GM12878 (cell line): Measurements from ENCODE around the gene PIP5KL1. TPM values are rescaled to one million over a fixed set of nuclear protein-coding genes. Genes with fewer than 3 reads are reported as not detected.

Source experiments
- ATAC-seq: fragments of 200-7000 bp; cut with Tn5 transposase; 3 replicates; pipeline ENCODE4 v1.9.1; 2020; ENCODE audit warnings: mild to moderate bottlenecking, moderate library complexity
- BruUV-seq: library from RNA; stranded (reverse); fragments of 400-500 nt; replicated peaks from 2 replicates; lab custom pipeline; 2021; lab: Mats Ljungman, UMichigan
- CTCF ChIA-PET: fragments of 300-600 bp; sonication (Branson Sonifier 250); formaldehyde crosslinking; extraction: SDS; loops from one replicate; lab custom pipeline; 2021; ENCODE audit warnings: inconsistent platforms; lab: Yijun Ruan, JAX
- POLR2A ChIA-PET: fragments of 350-600 bp; formaldehyde crosslinking; extraction: SDS; loops from one replicate; lab custom pipeline; 2021; ENCODE audit warnings: inconsistent platforms; lab: Charles Lee
- RAD21 ChIA-PET: fragments of 300-600 bp; sonication (Branson Sonifier 250); formaldehyde crosslinking; loops from one replicate; lab custom pipeline; 2023; ENCODE audit warnings: antibody characterized with exemption; ENCODE audit not compliant: unreplicated experiment; lab: Charles Lee
- SMC1A ChIA-PET: fragments of 300-600 bp; sonication (Branson Sonifier 250); formaldehyde crosslinking; loops from one replicate; lab custom pipeline; 2023; ENCODE audit not compliant: unreplicated experiment, uncharacterized antibody; lab: Charles Lee
- DNase-seq: peaks from one replicate; pipeline ENCODE4 v3.0.0-alpha.2; 2011; ENCODE audit warnings: low read depth, low spot score
- FAIRE-seq: peaks from 3 replicates; lab custom pipeline; 2011; peaks lifted over from hg19 to GRCh38; lab: Jason Lieb, UNC
- H2AFZ ChIP-seq: 2 replicates; pipeline ENCODE4 v1.6.0; 2011; ENCODE audit warnings: low read depth, low read length, control low read depth; ENCODE audit not compliant: control insufficient read depth
- H3K27ac ChIP-seq: 2 replicates; pipeline ENCODE4 v1.5.1; 2011; ENCODE audit warnings: control low read depth; ENCODE audit not compliant: control insufficient read depth, insufficient read depth
- H3K27me3 ChIP-seq, 2 experiments: replicated peaks in 1 of 2; 2 replicates each; pipeline versions ENCODE4 v1.6.0 to v1.6.1; 2011; ENCODE audit warnings: low read length in 1 of 2; ENCODE audit not compliant: control insufficient read depth in 2 of 2, insufficient read depth in 2 of 2
- H3K36me3 ChIP-seq, 2 experiments: 2 replicates each; pipeline ENCODE4 v1.5.1; 2011; ENCODE audit warnings: low read length in 1 of 2; ENCODE audit not compliant: control insufficient read depth in 2 of 2, insufficient read depth in 2 of 2
- H3K4me1 ChIP-seq: 2 replicates; pipeline ENCODE4 v1.6.1; 2011; ENCODE audit warnings: mild to moderate bottlenecking, low read length, moderate library complexity, mixed read lengths; ENCODE audit not compliant: control insufficient read depth, insufficient read depth
- H3K4me2 ChIP-seq: 2 replicates; pipeline ENCODE4 v1.6.0; 2011; ENCODE audit warnings: control low read depth; ENCODE audit not compliant: control insufficient read depth, insufficient read depth
- H3K4me3 ChIP-seq: fragments of 200-600 bp; sonication (generic); 2 replicates; pipeline ENCODE4 v1.5.1; 2016
- H3K79me2 ChIP-seq: 2 replicates; pipeline ENCODE4 v1.6.0; 2011; ENCODE audit warnings: low read length; ENCODE audit not compliant: control insufficient read depth, insufficient read depth
- H3K9ac ChIP-seq: 2 replicates; pipeline ENCODE4 v1.8.0; 2011; ENCODE audit warnings: low read length, control low read depth, mixed read lengths; ENCODE audit not compliant: control insufficient read depth, insufficient read depth
- H3K9me3 ChIP-seq: replicated peaks from 3 replicates; pipeline ENCODE4 v1.5.1; 2011; ENCODE audit warnings: mild to moderate bottlenecking, low read length; ENCODE audit not compliant: control insufficient read depth, insufficient read depth
- H4K20me1 ChIP-seq: 2 replicates; pipeline ENCODE4 v1.6.0; 2011; ENCODE audit not compliant: control insufficient read depth, insufficient read depth
- DPF2 ChIP-seq: fragments of 450-650 bp; IDR thresholded peaks from 2 replicates; pipeline ENCODE4 v1.6.1; 2017; ENCODE audit warnings: mild to moderate bottlenecking
- FOS ChIP-seq: IDR thresholded peaks from 3 replicates; pipeline ENCODE4 v1.6.1; 2011; ENCODE audit warnings: borderline replicate concordance; ENCODE audit not compliant: insufficient read length; ENCODE audit errors: extremely low read depth
- GATAD2B ChIP-seq: fragments of 450-650 bp; conservative IDR thresholded peaks from 2 replicates; pipeline ENCODE4 v1.6.1; 2017; ENCODE audit warnings: low read depth, mild to moderate bottlenecking, moderate library complexity
- IRF3 ChIP-seq: fragments of 450-650 bp; IDR thresholded peaks from 2 replicates; pipeline ENCODE4 v1.6.1; 2014; ENCODE audit warnings: mild to moderate bottlenecking
- MTA2 ChIP-seq: fragments of 450-650 bp; IDR thresholded peaks from 2 replicates; pipeline ENCODE4 v1.6.1; 2016; ENCODE audit warnings: low read depth, mild to moderate bottlenecking, moderate library complexity
- NFYB ChIP-seq: IDR thresholded peaks from 2 replicates; pipeline ENCODE4 v1.6.1; 2011; ENCODE audit warnings: low read depth, mild to moderate bottlenecking, low read length, improper control_type of control experiment, moderate library complexity; ENCODE audit not compliant: insufficient read depth
- PKNOX1 ChIP-seq: fragments of 450-650 bp; IDR thresholded peaks from 2 replicates; pipeline ENCODE4 v1.6.1; 2016; ENCODE audit warnings: mild to moderate bottlenecking
- RAD21 ChIP-seq: IDR thresholded peaks from 2 replicates; pipeline ENCODE4 v1.6.1; 2011; ENCODE audit warnings: mild to moderate bottlenecking, low read depth, low read length, moderate library complexity; ENCODE audit not compliant: insufficient read depth
- SREBF1 ChIP-seq: IDR thresholded peaks from 2 replicates; pipeline ENCODE4 v1.6.1; 2012; ENCODE audit warnings: mild to moderate bottlenecking, low read length
- TARDBP ChIP-seq: IDR thresholded peaks from 2 replicates; pipeline ENCODE4 v1.6.1; 2016; ENCODE audit warnings: borderline replicate concordance
- ZNF274 ChIP-seq: IDR thresholded peaks from one replicate; pipeline ENCODE4 v1.8.0; 2011; ENCODE audit not compliant: insufficient read length, insufficient read depth
- WGBS: methylation state at CpG from one replicate; pipeline ENCODE4 v1.1.6; 2016; ENCODE audit warnings: low lambda C conversion rate; ENCODE audit not compliant: insufficient replicate concordance, insufficient coverage; ENCODE audit errors: missing lambda C conversion rate; 5-methylcytosine and 5-hydroxymethylcytosine counted together
- in situ Hi-C: fragments of 300-500 bp; cut with MboI; formaldehyde crosslinking; loops from 9 replicates; pipeline ENCODE4 v1.14.3; 2018; ENCODE audit warnings: mixed read lengths
- intact Hi-C: fragments of 100-400 bp; cut with micrococcal nuclease; formaldehyde crosslinking; loops from one replicate; pipeline ENCODE4 v1.14.2; 2022; ENCODE audit not compliant: unreplicated experiment
- polyA plus RNA-seq, 11 experiments: library from polyadenylated mRNA; depleted of rRNA in 4 of 11; unstranded in 6 of 11; stranded (reverse) in 5 of 11; fragments of >200 nt; fragmentation: Nextera tagmentation in 4 of 11; fragmentation: Illumina TruSeq in 1 of 11; extraction: Ambion mirVana in 4 of 11; extraction: Trizol in 1 of 11; gene quantifications; 1 replicate in 1 of 11; 2 replicates in 10 of 11; pipeline versions ENCODE4 v1.2.1 to v1.2.3, GENCODE V29; 2011 to 2016; ENCODE audit warnings: inconsistent platforms in 2 of 11, missing spikeins in 2 of 11, low read depth in 1 of 11
- total RNA-seq, 4 experiments: library from RNA; depleted of rRNA in 3 of 4; stranded (reverse); fragments of >200 nt in 3 of 4; fragmentation: Illumina TruSeq in 1 of 4; extraction: Trizol in 1 of 4; gene quantifications; 2 replicates each; pipeline versions ENCODE4 v1.2.1 to v1.2.3, GENCODE V29; 2013 to 2021
- TF ChIP-seq, protein P1 (sequence below): fragments of 450-650 bp; IDR thresholded peaks from 2 replicates; pipeline ENCODE4 v1.6.1; 2017; ENCODE audit warnings: mild to moderate bottlenecking, moderate library complexity
- TF ChIP-seq, protein P2 (sequence below): fragments of 450-650 bp; formaldehyde crosslinking; IDR thresholded peaks from 2 replicates; pipeline ENCODE4 v1.5.0; 2022; ENCODE audit warnings: mild to moderate bottlenecking, missing genetic modification characterization

PIP5KL1 gene
- total and polyA plus RNA-seq, 10 of the 15 experiments (the other 5 are each of a cell fraction or from before 2014, with no cell fraction given) = 0.04 to 0.67 (median 0.43) TPM; not detected in 2

- TF ChIP-seq GATAD2B (no peak), TARDBP (no peak), RAD21 (peak; percentile 31)
- TF ChIP-seq, protein P1, sequence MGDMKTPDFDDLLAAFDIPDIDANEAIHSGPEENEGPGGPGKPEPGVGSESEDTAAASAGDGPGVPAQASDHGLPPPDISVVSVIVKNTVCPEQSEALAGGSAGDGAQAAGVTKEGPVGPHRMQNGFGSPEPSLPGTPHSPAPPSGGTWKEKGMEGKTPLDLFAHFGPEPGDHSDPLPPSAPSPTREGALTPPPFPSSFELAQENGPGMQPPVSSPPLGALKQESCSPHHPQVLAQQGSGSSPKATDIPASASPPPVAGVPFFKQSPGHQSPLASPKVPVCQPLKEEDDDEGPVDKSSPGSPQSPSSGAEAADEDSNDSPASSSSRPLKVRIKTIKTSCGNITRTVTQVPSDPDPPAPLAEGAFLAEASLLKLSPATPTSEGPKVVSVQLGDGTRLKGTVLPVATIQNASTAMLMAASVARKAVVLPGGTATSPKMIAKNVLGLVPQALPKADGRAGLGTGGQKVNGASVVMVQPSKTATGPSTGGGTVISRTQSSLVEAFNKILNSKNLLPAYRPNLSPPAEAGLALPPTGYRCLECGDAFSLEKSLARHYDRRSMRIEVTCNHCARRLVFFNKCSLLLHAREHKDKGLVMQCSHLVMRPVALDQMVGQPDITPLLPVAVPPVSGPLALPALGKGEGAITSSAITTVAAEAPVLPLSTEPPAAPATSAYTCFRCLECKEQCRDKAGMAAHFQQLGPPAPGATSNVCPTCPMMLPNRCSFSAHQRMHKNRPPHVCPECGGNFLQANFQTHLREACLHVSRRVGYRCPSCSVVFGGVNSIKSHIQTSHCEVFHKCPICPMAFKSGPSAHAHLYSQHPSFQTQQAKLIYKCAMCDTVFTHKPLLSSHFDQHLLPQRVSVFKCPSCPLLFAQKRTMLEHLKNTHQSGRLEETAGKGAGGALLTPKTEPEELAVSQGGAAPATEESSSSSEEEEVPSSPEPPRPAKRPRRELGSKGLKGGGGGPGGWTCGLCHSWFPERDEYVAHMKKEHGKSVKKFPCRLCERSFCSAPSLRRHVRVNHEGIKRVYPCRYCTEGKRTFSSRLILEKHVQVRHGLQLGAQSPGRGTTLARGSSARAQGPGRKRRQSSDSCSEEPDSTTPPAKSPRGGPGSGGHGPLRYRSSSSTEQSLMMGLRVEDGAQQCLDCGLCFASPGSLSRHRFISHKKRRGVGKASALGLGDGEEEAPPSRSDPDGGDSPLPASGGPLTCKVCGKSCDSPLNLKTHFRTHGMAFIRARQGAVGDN = no peak
- TF ChIP-seq, all 136 proteins: peak for 2
Measured at GRCh38 chr9:127887792-127888191, 42.8 kb downstream of the PIP5KL1 start (continued).

DNA sequence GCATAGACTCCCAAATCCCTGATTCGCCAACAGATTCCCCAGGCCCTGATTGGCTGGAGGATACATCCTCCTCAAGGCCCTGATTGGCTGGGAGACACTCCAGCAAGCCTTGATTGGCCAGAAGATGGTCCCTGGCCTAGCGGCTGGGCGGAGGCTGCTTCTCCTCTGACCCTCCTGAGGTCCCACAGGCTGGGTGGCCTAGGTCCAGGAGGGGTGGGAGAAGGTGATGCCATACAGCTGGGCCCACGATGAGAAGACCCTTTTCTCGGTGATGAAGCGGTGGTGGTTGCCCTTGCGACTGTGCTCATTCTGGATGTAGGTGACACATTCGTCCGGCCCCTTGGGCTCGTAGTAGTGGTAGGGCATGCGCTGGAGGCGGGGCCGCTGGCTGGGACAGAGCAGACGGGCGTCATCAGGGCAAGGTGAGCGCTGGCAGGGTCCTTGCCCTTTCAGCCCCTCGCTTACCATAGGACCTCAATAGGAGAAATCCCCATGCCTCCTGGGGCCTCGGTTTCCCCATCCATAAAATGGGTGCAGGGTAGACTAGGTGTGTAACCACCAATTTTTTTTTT is 44.1 kb downstream of the PIP5KL1 start:
- Histone ChIP-seq H2AFZ (no peak overlapping the region), H3K9me3 (no peaks in the 10 kb centered on the region), H3K9ac (no peak overlapping the region), H4K20me1 (no peaks in the 10 kb centered on the region), H3K79me2 (no peaks in the 10 kb centered on the region), H3K27ac (no peak overlapping the region), H3K4me3 (no peak overlapping the region), H3K4me1 (no peaks in the 10 kb centered on the region; the same call in 1 of the 2 replicates), H3K36me3 (peaks cover 4 to 9% of the 10 kb centered on the region in 2 experiments; a peak in 3 of 4 replicates), H3K4me2 (no peak overlapping the region), H3K27me3 (no peaks in the 10 kb centered on the region)
- in situ Hi-C loops (no loop called here), intact Hi-C loops (no loop called here)
- ATAC-seq (no peak), FAIRE-seq (no peak), DNase-seq (no peak)
- ChIA-PET POLR2A (interaction anchor here (0.6 to 0.9 kb wide), 4 partner anchors 8 to 160 kb away, joined by 3 to 4 read pairs (median 3); no protein-coding TSS in a partner anchor), CTCF (interaction anchor here (1.3 to 1.6 kb wide), 2 partner anchors 56 to 152 kb away, joined by 4 to 5 read pairs; partner anchors contain the start of gene TOR2A), SMC1A (no interaction called here), RAD21 (interaction anchor here (1.5 kb wide), 1 partner anchor 152 kb away, joined by 3 read pairs; the partner anchor contains the start of gene TOR2A)
- 95% methylated on average over 18 of the region's 18 CpGs for WGBS
- no TSS peak for BruUV-seq
- no peak for TF ChIP-seq DPF2
- no peak for TF ChIP-seq MTA2
- TF ChIP-seq PKNOX1 = no peak
- no peak for TF ChIP-seq SREBF1
- no peak for TF ChIP-seq IRF3
- TF ChIP-seq FOS = peak; percentile 38
- TF ChIP-seq NFYB = peak; percentile 68; the same call in 1 of the 2 replicates
- TF ChIP-seq ZNF274 = no peak
- TF ChIP-seq, protein P2, sequence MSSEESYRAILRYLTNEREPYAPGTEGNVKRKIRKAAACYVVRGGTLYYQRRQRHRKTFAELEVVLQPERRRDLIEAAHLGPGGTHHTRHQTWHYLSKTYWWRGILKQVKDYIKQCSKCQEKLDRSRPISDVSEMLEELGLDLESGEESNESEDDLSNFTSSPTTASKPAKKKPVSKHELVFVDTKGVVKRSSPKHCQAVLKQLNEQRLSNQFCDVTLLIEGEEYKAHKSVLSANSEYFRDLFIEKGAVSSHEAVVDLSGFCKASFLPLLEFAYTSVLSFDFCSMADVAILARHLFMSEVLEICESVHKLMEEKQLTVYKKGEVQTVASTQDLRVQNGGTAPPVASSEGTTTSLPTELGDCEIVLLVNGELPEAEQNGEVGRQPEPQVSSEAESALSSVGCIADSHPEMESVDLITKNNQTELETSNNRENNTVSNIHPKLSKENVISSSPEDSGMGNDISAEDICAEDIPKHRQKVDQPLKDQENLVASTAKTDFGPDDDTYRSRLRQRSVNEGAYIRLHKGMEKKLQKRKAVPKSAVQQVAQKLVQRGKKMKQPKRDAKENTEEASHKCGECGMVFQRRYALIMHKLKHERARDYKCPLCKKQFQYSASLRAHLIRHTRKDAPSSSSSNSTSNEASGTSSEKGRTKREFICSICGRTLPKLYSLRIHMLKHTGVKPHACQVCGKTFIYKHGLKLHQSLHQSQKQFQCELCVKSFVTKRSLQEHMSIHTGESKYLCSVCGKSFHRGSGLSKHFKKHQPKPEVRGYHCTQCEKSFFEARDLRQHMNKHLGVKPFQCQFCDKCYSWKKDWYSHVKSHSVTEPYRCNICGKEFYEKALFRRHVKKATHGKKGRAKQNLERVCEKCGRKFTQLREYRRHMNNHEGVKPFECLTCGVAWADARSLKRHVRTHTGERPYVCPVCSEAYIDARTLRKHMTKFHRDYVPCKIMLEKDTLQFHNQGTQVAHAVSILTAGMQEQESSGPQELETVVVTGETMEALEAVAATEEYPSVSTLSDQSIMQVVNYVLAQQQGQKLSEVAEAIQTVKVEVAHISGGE = no peak
